HEK293 (cell line): ENCODE data around the gene CACTIN.

Experiments
- CTCF ChIA-PET: fragments of 350-600 bp; formaldehyde crosslinking; extraction: SDS; loops from one replicate; lab custom pipeline; 2021; ENCODE audit warnings: antibody characterized with exemption; lab: Yijun Ruan, JAX
- POLR2A ChIA-PET: fragments of 300-600 bp; formaldehyde crosslinking; extraction: SDS; loops from one replicate; lab custom pipeline; 2020; ENCODE audit warnings: antibody characterized with exemption, inconsistent platforms; lab: Yijun Ruan, JAX
- H3K27ac ChIP-seq: fragments of 200-500 bp; sonication (Bioruptor generic); 2 replicates; pipeline ENCODE4 v1.5.1; 2014; ENCODE audit warnings: low read depth, low read length, control low read depth, inconsistent platforms; ENCODE audit errors: extremely low read depth
- H3K36me3 ChIP-seq, 2 experiments: fragments of 200-500 bp in 1 of 2; sonication (Bioruptor generic) in 1 of 2; 1 replicate in 1 of 2; 2 replicates in 1 of 2; pipeline ENCODE4 v1.5.1; 2014 to 2017; ENCODE audit warnings: inconsistent platforms in 2 of 2, low read length in 2 of 2; ENCODE audit not compliant: control insufficient read depth in 2 of 2, insufficient read depth in 1 of 2
- H3K4me1 ChIP-seq: fragments of 200-500 bp; sonication (Bioruptor generic); 2 replicates; pipeline ENCODE4 v1.5.1; 2014; ENCODE audit warnings: mild to moderate bottlenecking, low read length, inconsistent platforms; ENCODE audit not compliant: control insufficient read depth, insufficient read depth
- H3K4me3 ChIP-seq: 2 replicates; pipeline ENCODE4 v1.5.1; 2011; ENCODE audit warnings: low read depth, mild to moderate bottlenecking, control low read depth, low read length, moderate library complexity
- H3K9me3 ChIP-seq: fragments of 200-500 bp; sonication (Bioruptor generic); 2 replicates; pipeline ENCODE4 v1.5.1; 2014; ENCODE audit warnings: low read depth, low read length, inconsistent platforms; ENCODE audit not compliant: control insufficient read depth, insufficient read depth
- AEBP2 ChIP-seq: fragments of 450-650 bp; formaldehyde crosslinking; IDR thresholded peaks from 2 replicates; pipeline ENCODE4 v1.5.1; 2016; ENCODE audit warnings: missing biosample characterization, missing genetic modification characterization, borderline replicate concordance
- SCRT2 ChIP-seq: fragments of 450-650 bp; formaldehyde crosslinking; IDR thresholded peaks from 2 replicates; pipeline ENCODE4 v1.5.1; 2016; ENCODE audit warnings: missing biosample characterization, missing genetic modification characterization
- ZBTB7A ChIP-seq: fragments of 450-650 bp; formaldehyde crosslinking; IDR thresholded peaks from 2 replicates; pipeline ENCODE4 v1.5.1; 2016; ENCODE audit warnings: low read depth, missing biosample characterization, missing genetic modification characterization
- ZNF16 ChIP-seq: fragments of 450-650 bp; formaldehyde crosslinking; IDR thresholded peaks from 2 replicates; pipeline ENCODE4 v1.5.1; 2016; ENCODE audit warnings: low read depth, missing biosample characterization, missing genetic modification characterization
- ZNF394 ChIP-seq: fragments of 450-650 bp; formaldehyde crosslinking; IDR thresholded peaks from 2 replicates; pipeline ENCODE4 v1.5.1; 2016; ENCODE audit warnings: missing biosample characterization, missing genetic modification characterization, mild to moderate bottlenecking, moderate library complexity, borderline replicate concordance
- ZNF473 ChIP-seq: fragments of 450-650 bp; formaldehyde crosslinking; IDR thresholded peaks from 2 replicates; pipeline ENCODE4 v1.5.1; 2017; ENCODE audit warnings: missing biosample characterization, missing genetic modification characterization

The CACTIN gene

DNA sequence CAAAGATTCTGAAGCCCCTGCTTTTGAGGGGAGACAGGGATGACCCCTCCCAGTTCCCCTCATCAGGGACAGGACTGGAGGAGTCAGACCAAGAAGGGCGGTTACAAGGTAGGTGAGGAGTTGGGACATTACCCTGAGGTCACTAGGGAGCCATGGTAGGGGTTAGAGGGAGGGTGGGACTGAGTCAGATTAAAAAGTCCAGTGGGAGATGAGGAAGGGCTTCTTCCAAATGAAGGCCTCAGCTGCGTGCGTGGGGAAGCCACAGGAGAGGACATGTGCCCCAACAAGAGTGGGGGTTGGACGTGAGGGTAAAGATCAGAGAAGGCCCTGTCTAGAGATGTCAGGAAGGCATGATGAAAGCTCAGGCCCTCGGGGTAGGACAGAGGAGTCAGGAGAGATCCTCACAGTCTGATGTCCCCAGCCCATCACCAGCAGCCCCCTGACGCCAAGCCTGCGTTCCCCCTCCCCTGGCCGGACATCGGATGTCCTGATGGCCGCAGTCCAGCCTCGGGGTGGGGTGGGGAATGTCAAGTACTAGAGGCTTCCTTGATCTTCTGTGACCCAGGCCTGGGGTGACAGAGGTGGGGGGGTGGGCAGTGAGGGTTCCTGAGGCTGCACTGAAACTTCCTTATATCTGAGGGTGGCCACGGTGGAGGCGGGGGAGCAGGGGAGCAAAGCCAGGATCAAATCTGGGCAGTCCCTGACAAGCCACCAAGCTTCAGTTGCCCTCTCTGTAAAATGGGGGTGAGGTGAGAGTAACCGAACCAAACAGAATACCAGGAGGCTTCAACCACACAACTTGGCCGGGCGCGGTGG, 62.7 kb downstream of the CACTIN start:
- Histone ChIP-seq H3K36me3 (no peaks in the 10 kb centered on the region), H3K27ac (no peak overlapping the region), H3K9me3 (no peaks in the 10 kb centered on the region), H3K4me3 (no peak overlapping the region), H3K4me1 (no peaks in the 10 kb centered on the region)
- ChIA-PET CTCF (interaction anchor here (0.6 kb wide), 1 partner anchor 31 kb away, joined by 3 read pairs; no protein-coding TSS in a partner anchor), POLR2A (interaction anchor here (1.1 kb wide), 1 partner anchor 19 kb away, joined by 3 read pairs; no protein-coding TSS in a partner anchor)
- TF ChIP-seq ZNF16 (tag by site-specific recombination) (peak; percentile 88), ZNF394 (tag by site-specific recombination) (no peak), SCRT2 (no peak), AEBP2 (no peak), ZNF473 (tag by site-specific recombination) (no peak), ZBTB7A (tag by site-specific recombination) (no peak)
